ENCODE data around the gene GAB2. TPM values are rescaled to one million over a fixed set of nuclear protein-coding genes. Genes with fewer than 3 reads are reported as not detected.

Gene GAB2
- total and polyA plus RNA-seq, 2 of the 13 experiments (the other 11 are each of a cell fraction or from before 2014, with no cell fraction given): 4.1 to 8.6 TPM

- peak; percentile 49; the same call in 1 of the 2 replicates for TF ChIP-seq ELF3 (CRISPR knock-in tag; IDR thresholded peaks at IDR 0.05)
- TF ChIP-seq FIP1L1 (IDR thresholded peaks at IDR 0.05; ENCODE audit: borderline replicate concordance, insufficient read depth, low read depth, low read length): no peak
- no peak for TF ChIP-seq NFIB (CRISPR knock-in tag; IDR thresholded peaks at IDR 0.05; ENCODE audit: borderline replicate concordance)
- no peak; the same call in 1 of the 2 replicates for TF ChIP-seq MAX (IDR thresholded peaks at IDR 0.05)
- TF ChIP-seq, protein P1, sequence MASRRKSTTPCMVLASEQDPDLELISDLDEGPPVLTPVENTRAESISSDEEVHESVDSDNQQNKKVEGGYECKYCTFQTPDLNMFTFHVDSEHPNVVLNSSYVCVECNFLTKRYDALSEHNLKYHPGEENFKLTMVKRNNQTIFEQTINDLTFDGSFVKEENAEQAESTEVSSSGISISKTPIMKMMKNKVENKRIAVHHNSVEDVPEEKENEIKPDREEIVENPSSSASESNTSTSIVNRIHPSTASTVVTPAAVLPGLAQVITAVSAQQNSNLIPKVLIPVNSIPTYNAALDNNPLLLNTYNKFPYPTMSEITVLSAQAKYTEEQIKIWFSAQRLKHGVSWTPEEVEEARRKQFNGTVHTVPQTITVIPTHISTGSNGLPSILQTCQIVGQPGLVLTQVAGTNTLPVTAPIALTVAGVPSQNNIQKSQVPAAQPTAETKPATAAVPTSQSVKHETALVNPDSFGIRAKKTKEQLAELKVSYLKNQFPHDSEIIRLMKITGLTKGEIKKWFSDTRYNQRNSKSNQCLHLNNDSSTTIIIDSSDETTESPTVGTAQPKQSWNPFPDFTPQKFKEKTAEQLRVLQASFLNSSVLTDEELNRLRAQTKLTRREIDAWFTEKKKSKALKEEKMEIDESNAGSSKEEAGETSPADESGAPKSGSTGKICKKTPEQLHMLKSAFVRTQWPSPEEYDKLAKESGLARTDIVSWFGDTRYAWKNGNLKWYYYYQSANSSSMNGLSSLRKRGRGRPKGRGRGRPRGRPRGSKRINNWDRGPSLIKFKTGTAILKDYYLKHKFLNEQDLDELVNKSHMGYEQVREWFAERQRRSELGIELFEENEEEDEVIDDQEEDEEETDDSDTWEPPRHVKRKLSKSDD (CRISPR knock-in tag; IDR thresholded peaks at IDR 0.05; ENCODE audit: low read depth): no peak
- no peak for TF ChIP-seq ZC3H4 (CRISPR knock-in tag; IDR thresholded peaks at IDR 0.05; ENCODE audit: borderline replicate concordance)
- no peak for TF ChIP-seq HMG20B (CRISPR knock-in tag; conservative IDR thresholded peaks at IDR 0.05)
- no peak for TF ChIP-seq ZBTB49 (CRISPR knock-in tag; IDR thresholded peaks at IDR 0.05; ENCODE audit: borderline replicate concordance)
- peak; percentile 16; the same call in 1 of the 2 replicates for TF ChIP-seq ELF1 (CRISPR knock-in tag; IDR thresholded peaks at IDR 0.05)
- peak; percentile 75 for TF ChIP-seq CEBPG (CRISPR knock-in tag; IDR thresholded peaks at IDR 0.05)
- TF ChIP-seq, protein P2, sequence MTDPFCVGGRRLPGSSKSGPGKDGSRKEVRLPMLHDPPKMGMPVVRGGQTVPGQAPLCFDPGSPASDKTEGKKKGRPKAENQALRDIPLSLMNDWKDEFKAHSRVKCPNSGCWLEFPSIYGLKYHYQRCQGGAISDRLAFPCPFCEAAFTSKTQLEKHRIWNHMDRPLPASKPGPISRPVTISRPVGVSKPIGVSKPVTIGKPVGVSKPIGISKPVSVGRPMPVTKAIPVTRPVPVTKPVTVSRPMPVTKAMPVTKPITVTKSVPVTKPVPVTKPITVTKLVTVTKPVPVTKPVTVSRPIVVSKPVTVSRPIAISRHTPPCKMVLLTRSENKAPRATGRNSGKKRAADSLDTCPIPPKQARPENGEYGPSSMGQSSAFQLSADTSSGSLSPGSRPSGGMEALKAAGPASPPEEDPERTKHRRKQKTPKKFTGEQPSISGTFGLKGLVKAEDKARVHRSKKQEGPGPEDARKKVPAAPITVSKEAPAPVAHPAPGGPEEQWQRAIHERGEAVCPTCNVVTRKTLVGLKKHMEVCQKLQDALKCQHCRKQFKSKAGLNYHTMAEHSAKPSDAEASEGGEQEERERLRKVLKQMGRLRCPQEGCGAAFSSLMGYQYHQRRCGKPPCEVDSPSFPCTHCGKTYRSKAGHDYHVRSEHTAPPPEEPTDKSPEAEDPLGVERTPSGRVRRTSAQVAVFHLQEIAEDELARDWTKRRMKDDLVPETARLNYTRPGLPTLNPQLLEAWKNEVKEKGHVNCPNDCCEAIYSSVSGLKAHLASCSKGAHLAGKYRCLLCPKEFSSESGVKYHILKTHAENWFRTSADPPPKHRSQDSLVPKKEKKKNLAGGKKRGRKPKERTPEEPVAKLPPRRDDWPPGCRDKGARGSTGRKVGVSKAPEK (CRISPR knock-in tag; IDR thresholded peaks at IDR 0.05; ENCODE audit: borderline replicate concordance): no peak
- no peak for TF ChIP-seq ZNF570 (CRISPR knock-in tag; IDR thresholded peaks at IDR 0.05; ENCODE audit: borderline replicate concordance)
- no peak for TF ChIP-seq ATM (IDR thresholded peaks at IDR 0.05; ENCODE audit: borderline replicate concordance)
- TF ChIP-seq MYNN (CRISPR knock-in tag; IDR thresholded peaks at IDR 0.05; ENCODE audit: low read depth): no peak
- TF ChIP-seq ZNF292 (CRISPR knock-in tag; IDR thresholded peaks at IDR 0.05; ENCODE audit: borderline replicate concordance, low read depth): peak; percentile 41; the same call in 1 of the 2 replicates
- TF ChIP-seq RXRB (CRISPR knock-in tag; IDR thresholded peaks at IDR 0.05; ENCODE audit: borderline replicate concordance): peak; percentile 41; the same call in 1 of the 2 replicates
- TF ChIP-seq, protein P3, sequence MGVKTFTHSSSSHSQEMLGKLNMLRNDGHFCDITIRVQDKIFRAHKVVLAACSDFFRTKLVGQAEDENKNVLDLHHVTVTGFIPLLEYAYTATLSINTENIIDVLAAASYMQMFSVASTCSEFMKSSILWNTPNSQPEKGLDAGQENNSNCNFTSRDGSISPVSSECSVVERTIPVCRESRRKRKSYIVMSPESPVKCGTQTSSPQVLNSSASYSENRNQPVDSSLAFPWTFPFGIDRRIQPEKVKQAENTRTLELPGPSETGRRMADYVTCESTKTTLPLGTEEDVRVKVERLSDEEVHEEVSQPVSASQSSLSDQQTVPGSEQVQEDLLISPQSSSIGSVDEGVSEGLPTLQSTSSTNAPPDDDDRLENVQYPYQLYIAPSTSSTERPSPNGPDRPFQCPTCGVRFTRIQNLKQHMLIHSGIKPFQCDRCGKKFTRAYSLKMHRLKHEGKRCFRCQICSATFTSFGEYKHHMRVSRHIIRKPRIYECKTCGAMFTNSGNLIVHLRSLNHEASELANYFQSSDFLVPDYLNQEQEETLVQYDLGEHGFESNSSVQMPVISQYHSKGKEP (CRISPR knock-in tag; IDR thresholded peaks at IDR 0.05): no peak
- TF ChIP-seq SALL1 (CRISPR knock-in tag; IDR thresholded peaks at IDR 0.05): peak; percentile 35; the same call in 1 of the 2 replicates
Observed at GRCh38 chr11:78179459-78180071, 238.1 kb downstream of the GAB2 start (continued).
